IPS-18c (cell line): ENCODE results near the gene EPS8L3.
"Not testable (repeated sequence)": the region's sequence is repeated elsewhere in the genome, so short reads cannot be mapped to it uniquely, and the experiment has no call there.

Experiments
- H3K4me3 ChIP-seq: 2 replicates; pipeline ENCODE4 v1.7.0; 2013; ENCODE audit warnings: low read depth, mild to moderate bottlenecking, low read length, moderate library complexity; ENCODE audit not compliant: insufficient read depth
- H3K9me3 ChIP-seq: one replicate; pipeline ENCODE4 v1.6.1; 2013; ENCODE audit warnings: mild to moderate bottlenecking, low read length, moderate library complexity; ENCODE audit not compliant: control insufficient read depth, insufficient read depth

The EPS8L3 gene, protein sequence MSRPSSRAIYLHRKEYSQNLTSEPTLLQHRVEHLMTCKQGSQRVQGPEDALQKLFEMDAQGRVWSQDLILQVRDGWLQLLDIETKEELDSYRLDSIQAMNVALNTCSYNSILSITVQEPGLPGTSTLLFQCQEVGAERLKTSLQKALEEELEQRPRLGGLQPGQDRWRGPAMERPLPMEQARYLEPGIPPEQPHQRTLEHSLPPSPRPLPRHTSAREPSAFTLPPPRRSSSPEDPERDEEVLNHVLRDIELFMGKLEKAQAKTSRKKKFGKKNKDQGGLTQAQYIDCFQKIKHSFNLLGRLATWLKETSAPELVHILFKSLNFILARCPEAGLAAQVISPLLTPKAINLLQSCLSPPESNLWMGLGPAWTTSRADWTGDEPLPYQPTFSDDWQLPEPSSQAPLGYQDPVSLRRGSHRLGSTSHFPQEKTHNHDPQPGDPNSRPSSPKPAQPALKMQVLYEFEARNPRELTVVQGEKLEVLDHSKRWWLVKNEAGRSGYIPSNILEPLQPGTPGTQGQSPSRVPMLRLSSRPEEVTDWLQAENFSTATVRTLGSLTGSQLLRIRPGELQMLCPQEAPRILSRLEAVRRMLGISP

GRCh38 chr1:109763646-109764415, at the start of gene EPS8L3:
Gene EPS8L3 (minus strand): TSS chr1:109763923. CDS start chr1:109761749, 2,174 bp downstream.
- no peaks in the 10 kb centered on the region for H3K9me3 ChIP-seq
- no peak within 1 kb of the TSS for H3K4me3 ChIP-seq

DNA sequence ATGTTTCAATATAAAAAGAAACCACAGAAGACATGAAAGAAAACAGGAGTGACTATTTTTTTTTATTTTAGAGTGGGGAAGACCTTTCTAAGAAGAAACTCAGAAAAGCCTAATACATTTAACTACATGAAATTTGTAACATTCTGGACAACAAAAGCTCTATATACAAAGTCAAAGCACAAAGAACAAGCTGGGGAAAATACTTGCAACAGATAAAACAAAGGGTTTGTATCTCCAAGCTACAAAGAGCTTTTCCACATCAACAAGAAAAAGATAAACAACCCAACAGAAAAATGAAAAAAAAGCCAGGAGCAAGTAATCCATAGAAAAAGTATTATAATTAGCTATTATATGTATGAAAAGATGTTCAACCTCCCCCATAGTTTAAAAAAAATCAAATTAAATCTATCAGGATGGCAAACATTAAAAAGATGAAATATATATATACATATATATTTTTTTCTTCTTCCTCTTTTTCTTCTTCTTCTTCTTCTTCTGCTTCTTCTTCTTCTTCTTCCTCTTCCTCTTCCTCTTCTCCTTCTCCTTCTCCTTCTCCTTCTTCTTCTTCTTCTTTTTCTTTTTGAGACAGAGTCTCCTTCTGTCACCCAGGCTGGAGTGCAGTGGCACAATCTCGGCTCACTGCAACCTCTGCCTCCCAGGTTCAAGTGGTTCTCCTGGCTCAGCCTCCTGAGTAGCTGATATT, 49.1 kb upstream of the EPS8L3 start:
- Histone ChIP-seq H3K4me3 (no peak overlapping the region), H3K9me3 (peaks cover 2% of the 10 kb centered on the region)

DNA sequence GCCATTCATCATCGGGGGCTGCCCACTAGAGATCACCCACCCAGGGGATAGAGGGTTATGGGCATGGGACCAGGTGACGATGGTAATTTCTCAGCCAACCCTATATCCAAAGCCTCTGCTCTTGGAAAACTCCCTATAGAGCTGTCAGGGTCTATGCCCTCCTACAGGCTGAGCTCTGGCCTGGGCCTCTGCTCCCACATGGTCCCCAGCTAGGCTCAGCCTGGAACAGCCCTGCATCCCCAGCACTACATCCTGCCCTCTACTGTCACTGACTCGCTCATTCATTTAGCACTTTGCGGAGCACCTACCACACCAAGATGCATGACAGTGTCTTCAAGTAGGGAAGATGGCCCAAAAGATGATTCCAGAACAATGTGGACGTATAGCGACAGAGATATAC, 45.0 kb upstream of the EPS8L3 start:
- H3K9me3 ChIP-seq, result no peaks in the 10 kb centered on the region
- no peak overlapping the region for H3K4me3 ChIP-seq

DNA sequence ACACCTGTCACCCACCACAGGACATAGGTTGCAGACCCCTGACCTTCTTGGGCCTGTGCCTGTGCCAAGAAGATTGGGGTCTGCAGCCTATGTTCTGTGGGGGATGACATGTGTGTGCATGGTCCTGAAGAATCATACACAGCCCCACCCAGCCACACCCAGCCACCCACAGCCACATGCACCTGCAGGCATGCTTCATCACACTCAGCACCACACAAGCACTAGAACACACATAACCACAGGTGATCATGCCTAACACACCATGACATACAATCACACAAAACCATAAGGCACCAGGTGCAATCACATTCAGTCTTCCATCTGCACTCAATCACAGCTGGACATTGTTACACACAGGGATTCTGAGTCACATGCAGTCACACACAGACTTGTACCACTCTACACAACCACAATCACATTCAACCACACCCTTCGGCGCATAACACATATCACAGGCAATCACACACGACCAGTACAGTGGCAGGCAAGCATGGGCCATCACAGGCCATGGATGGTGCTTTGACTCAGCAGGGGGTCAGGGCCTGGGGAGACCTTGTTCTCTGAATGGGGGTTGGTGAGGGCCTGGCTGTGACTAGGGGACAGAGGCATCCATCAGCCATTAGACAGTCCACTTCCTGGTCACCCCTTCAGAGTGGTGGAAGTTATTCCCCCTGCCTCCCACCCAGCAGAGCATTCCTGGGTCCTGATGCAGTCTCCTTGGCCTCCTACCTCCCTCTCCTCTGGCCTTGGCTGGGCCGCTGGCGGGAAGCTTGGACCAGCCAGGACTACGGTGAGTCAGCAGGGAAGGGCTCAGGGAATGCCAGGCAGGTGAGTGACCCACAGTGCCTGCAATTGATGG, 44.3 kb upstream of the EPS8L3 start:
- no peak overlapping the region for H3K4me3 ChIP-seq
- H3K9me3 ChIP-seq, result no peaks in the 10 kb centered on the region

DNA sequence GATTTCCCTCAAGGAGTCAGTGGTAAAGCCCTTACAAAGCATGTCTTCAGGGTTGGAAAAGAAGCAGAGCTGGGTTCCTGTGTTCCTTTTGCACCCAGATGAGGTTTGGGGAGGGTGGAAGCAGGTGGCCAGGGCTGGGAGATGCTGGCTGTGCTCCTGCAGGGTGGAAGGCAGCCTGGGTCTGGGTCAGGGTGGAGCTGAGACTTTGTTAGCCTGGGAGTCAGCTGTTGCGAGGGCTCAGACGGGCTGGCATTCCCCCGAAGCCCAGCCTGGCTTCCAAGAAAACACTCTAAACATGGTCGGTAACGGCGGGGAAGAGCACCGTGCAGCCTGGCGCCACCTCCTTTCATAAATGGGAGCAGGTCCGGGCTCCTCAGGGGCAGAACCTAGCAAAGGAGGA, 43.7 kb upstream of the EPS8L3 start:
- no peak overlapping the region for H3K4me3 ChIP-seq
- H3K9me3 ChIP-seq, result no peaks in the 10 kb centered on the region

GRCh38 chr1:109806733-109807400, 43.1 kb upstream of the EPS8L3 start:
- no peaks in the 10 kb centered on the region for H3K9me3 ChIP-seq
- no peak overlapping the region for H3K4me3 ChIP-seq

- Histone ChIP-seq H3K9me3 (no peaks in the 10 kb centered on the region), H3K4me3 (no peak overlapping the region)
Observed at GRCh38 chr1:109805486-109806165, 41.9 kb upstream of the EPS8L3 start.

- H3K4me3 ChIP-seq, result no peak overlapping the region
- no peaks in the 10 kb centered on the region for H3K9me3 ChIP-seq
Observed at GRCh38 chr1:109804660-109805059, 40.9 kb upstream of the EPS8L3 start.

DNA sequence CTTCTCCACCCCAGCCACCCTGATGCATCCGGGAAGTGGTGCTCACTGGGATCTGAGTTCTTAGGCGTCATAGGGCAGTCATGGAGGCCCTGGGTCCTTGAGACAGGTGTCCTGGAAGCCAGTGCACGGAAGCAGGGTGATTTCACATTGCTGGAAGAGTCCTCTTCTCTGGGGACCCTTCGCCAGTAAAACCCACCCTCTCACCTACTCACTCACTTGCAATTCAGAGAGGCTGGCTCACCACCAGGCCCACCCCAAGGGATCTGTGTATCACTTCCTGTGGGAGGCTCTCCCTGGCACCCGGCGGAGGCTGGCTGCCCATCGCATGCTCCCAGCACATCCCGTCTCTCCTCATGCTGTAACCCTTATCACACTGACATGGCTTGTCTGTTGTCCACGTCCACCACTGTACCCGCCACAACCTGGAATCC, 40.2 kb upstream of the EPS8L3 start:
- Histone ChIP-seq H3K9me3 (no peaks in the 10 kb centered on the region), H3K4me3 (no peak overlapping the region)

- H3K9me3 ChIP-seq, result no peaks in the 10 kb centered on the region
- no peak overlapping the region for H3K4me3 ChIP-seq
Observed at GRCh38 chr1:109802901-109803561, 39.3 kb upstream of the EPS8L3 start.

GRCh38 chr1:109802136-109802900, 38.6 kb upstream of the EPS8L3 start:
- H3K4me3 ChIP-seq, result no peak overlapping the region
- no peaks in the 10 kb centered on the region for H3K9me3 ChIP-seq

DNA sequence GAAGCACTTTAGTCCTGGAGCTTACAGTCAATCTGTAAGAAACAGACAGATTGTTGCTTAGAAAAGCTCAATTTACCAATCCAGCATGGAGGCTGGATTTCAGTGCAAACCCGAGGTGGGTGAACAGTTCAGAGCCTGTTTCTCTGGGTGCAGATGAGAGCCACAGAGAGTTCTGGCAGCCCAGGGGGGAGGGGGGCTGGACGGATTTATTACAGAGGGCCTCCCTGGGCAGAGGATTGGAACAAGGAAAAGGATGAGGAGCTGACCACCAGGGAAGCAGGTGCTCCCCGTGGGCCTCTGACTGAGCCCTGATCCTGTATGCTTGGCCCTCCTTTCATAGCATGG, 38.0 kb upstream of the EPS8L3 start:
- no peaks in the 10 kb centered on the region for H3K9me3 ChIP-seq
- no peak overlapping the region for H3K4me3 ChIP-seq

DNA sequence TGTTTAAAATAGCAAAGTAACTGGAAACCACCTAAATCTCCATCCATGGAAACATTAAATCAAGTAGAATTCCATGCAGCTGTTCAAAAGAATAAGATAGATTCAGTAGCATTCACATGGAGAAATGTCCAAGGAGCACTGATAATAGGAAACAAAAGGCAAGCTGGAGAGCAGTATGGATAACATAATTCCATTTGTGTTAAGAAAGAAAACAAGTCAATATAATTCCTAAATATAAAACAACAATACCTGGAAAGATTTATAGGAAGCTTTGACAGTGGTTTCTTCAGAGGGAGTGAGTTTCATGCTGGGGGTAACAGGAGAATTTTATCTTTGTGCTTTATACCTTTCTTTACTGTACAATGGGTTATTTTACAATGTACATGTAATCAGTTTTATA, 36.6 kb upstream of the EPS8L3 start:
- Histone ChIP-seq H3K4me3 (no peak overlapping the region), H3K9me3 (no peaks in the 10 kb centered on the region)

DNA sequence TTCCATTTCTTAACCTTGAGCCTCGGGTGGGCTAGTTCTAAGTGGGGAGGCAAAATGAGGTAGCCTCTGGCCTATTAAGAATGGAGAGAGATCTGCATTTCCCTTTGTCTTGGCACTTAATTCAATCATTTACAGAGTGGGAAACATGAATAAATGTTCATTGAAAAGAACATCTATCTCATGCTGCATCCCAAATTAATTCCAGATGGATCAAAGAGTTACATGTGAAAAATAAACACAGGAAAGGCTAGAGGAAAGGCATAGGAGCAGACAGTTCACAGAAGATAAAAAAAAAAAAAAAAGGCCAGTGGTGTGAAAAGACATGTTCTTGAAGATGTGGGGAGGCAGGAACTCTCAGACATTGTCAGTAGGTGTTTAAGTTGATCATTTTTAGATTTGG, 35.7 kb upstream of the EPS8L3 start:
- no peak overlapping the region for H3K4me3 ChIP-seq
- H3K9me3 ChIP-seq, result no peaks in the 10 kb centered on the region

- not testable (repeated sequence) for H3K9me3 ChIP-seq, H3K4me3 ChIP-seq
Observed at GRCh38 chr1:109797303-109797595, 33.5 kb upstream of the EPS8L3 start.
